Ammon's horn (tissue), 1 donor: ENCODE results near the gene LMX1B.
"Not testable (repeated sequence)": the region's sequence is repeated elsewhere in the genome, so short reads cannot be mapped to it uniquely, and the experiment has no call there.

Experiments
- DNase-seq: peaks from one replicate; pipeline ENCODE4 v3.0.0-alpha.2; 2016; ENCODE audit warnings: low spot score

The LMX1B gene

GRCh38 chr9:126613651-126614050 lies at the start of gene LMX1B:
Gene LMX1B, plus strand, starts transcription at chr9:126613928. Its CDS starts 522 bp downstream, at chr9:126614450.
- no peak for DNase-seq

GRCh38 chr9:126564128-126564527 lies 49.6 kb upstream of the LMX1B start:
- no peak for DNase-seq

GRCh38 chr9:126564716-126565115 lies 49.0 kb upstream of the LMX1B start:
- no peak for DNase-seq

GRCh38 chr9:126565336-126566128 lies 48.2 kb upstream of the LMX1B start:
- no peak for DNase-seq

GRCh38 chr9:126569036-126569435 lies 44.7 kb upstream of the LMX1B start:
- no peak for DNase-seq

- DNase-seq, result no peak
These were observed 35.7 kb upstream of the LMX1B start for GRCh38 chr9:126578029-126578428.

GRCh38 chr9:126580319-126580718 lies 33.4 kb upstream of the LMX1B start:
- not testable (repeated sequence) for DNase-seq

- DNase-seq, result no peak
These were observed 31.8 kb upstream of the LMX1B start for GRCh38 chr9:126581893-126582292.

GRCh38 chr9:126582427-126582826 lies 31.3 kb upstream of the LMX1B start:
- no peak for DNase-seq

- DNase-seq, result no peak
These were observed 30.5 kb upstream of the LMX1B start for GRCh38 chr9:126583144-126583760.

- no peak for DNase-seq
These were observed 29.1 kb upstream of the LMX1B start for GRCh38 chr9:126584611-126585010.

- no peak for DNase-seq
These were observed 27.5 kb upstream of the LMX1B start for GRCh38 chr9:126586236-126586635.

- DNase-seq, result peak; percentile 86
These were observed 26.2 kb upstream of the LMX1B start for GRCh38 chr9:126587187-126588185.

- DNase-seq, result no peak
These were observed 25.1 kb upstream of the LMX1B start for GRCh38 chr9:126588491-126589168.

GRCh38 chr9:126589349-126589748 lies 24.4 kb upstream of the LMX1B start:
- no peak for DNase-seq

GRCh38 chr9:126591083-126591482 lies 22.6 kb upstream of the LMX1B start:
- DNase-seq, result no peak

GRCh38 chr9:126591922-126592321 lies 21.8 kb upstream of the LMX1B start:
- DNase-seq, result no peak

GRCh38 chr9:126592461-126592860 lies 21.3 kb upstream of the LMX1B start:
- no peak for DNase-seq

- no peak for DNase-seq
These were observed 17.7 kb upstream of the LMX1B start for GRCh38 chr9:126595982-126596381.

- no peak for DNase-seq
These were observed 14.6 kb upstream of the LMX1B start for GRCh38 chr9:126599047-126599650.
